Jurkat, Clone E6-1 (cell line): ENCODE measurements around the gene TRIP11.

Source experiments
- DNase-seq: peaks from one replicate; pipeline ENCODE4 v3.0.0-alpha.2; 2011; ENCODE audit warnings: low read depth, low spot score
- H3K4me3 ChIP-seq: 2 replicates; pipeline ENCODE4 v1.5.1; 2011; ENCODE audit warnings: mild to moderate bottlenecking, low read length, control low read depth, moderate library complexity

Gene TRIP11

DNA sequence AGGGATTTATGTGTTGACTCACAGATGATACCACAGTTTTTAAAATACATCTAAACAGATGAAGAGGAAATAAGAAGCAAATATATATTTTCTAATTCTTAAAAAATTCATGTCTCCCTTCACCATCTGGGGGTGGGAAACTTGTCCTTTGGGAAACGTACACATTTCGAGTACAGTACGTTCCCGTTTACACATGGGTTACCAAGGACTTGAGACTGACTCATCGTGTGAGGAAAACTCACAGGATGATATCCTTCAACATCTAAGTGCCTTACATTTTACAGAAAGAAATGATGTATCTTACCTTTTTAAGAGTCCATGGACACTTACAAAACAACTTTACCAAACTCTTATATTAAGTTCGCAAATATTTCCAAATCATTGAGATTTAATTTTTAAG is 76.4 kb downstream of the TRIP11 start:
- no peak for DNase-seq

DNA sequence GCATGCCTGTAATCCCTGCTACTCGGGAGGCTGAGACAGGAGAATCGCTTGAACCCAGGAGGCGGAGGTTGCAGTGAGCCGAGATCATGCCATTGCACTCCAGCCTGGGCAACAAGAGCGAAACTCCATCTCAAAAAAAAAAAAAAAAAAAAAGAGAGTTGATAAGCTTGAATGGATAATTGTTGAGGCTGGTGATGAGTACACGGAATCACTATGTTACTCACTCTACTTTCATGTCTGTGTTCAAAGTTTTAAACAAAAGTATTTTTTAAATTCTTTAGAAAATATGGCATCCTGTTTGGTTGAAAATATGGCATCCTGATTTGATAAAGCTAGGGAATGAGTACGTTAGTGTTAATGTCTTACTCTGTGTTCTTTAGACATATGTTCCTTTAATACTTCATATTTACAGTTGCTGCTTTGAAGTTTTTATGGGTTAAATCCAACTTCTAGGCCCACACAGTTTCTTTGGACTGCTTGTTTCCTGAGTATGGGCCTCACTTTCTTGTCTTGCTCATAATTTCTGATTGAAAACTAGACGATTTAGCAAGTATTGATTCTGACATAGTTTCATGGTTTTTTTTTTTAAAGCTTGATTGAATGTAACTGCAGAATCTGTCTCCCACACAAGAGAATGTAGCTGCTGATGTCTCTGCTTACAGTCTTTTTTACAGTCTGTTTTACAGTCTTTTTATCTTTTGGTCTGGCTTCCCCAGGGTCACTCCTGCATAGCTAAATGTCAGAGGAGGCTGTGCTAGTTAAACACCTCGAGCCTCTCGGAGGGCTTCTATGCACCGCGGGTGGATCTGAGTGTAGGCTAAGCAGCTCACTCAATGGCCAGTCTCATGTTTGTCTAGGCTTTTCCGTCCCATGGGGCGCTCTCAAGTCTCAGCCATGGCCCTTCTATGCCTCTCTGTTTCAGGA is 78.3 kb downstream of the TRIP11 start:
- H3K4me3 ChIP-seq: no peak overlapping the region
- no peak for DNase-seq

More for the DNA sequence above, 76.4 kb downstream of the TRIP11 start:
- H3K4me3 ChIP-seq: no peak overlapping the region

DNA sequence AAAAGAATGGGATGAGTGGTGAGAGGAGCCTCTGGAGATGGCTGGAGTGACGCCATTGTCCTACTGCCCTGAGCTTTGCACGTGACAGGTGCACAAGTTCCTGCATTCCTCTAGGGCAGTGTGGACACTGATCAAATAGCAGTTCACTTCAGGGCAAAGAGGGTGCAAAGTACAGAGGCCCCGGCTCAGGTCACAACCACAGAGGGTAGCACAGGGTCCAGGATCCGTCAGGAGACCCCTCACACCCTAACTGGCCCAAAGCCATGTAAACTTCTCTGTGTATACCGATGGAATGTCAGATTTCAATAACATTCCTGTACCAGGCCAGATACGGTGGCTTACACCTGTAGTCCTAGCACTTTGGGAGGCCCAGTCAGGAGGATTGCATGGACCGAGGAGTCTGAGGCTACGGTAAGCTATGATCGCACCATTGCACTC is 82.0 kb downstream of the TRIP11 start:
- H3K4me3 ChIP-seq: no peak overlapping the region
- DNase-seq: no peak

DNA sequence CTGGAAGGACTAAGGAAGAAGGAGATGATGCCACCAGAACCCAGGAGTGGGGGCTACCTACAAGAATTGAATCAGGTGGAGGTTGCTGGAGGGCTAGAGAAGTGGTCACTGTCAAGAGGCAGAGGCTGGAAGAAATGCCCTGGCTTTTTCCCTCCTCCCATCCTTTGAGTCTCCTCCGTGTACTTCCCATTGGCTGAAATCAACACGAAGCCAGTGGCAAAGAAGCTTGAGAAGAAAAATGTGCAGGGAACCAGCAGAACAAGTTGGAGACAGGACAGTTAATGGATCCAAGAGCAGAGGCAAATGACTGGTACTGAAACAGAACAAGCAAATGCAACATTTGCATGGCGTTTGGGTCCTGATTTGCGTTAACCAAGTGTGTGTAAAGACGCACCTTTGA is 83.2 kb downstream of the TRIP11 start:
- no peak overlapping the region for H3K4me3 ChIP-seq
- DNase-seq: no peak

DNA sequence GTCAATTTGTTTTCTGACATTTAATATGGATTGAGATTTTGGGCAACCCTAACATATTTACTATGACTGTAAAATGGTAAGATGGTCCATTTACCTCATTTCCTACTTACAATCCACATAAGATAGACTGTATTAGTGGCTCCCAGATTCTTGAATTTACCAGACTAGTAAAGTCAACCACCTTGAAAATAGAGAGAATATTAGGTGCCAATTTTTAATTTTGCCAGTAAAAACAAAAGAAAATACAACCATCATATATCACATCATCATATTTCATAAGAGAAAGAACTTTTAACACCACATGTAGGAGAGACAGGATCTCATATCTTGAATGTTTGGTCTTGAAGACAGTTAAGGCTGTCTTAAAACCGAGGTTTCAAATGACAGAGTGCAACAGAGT is 84.7 kb downstream of the TRIP11 start:
- no peak for DNase-seq
- no peak overlapping the region for H3K4me3 ChIP-seq

DNA sequence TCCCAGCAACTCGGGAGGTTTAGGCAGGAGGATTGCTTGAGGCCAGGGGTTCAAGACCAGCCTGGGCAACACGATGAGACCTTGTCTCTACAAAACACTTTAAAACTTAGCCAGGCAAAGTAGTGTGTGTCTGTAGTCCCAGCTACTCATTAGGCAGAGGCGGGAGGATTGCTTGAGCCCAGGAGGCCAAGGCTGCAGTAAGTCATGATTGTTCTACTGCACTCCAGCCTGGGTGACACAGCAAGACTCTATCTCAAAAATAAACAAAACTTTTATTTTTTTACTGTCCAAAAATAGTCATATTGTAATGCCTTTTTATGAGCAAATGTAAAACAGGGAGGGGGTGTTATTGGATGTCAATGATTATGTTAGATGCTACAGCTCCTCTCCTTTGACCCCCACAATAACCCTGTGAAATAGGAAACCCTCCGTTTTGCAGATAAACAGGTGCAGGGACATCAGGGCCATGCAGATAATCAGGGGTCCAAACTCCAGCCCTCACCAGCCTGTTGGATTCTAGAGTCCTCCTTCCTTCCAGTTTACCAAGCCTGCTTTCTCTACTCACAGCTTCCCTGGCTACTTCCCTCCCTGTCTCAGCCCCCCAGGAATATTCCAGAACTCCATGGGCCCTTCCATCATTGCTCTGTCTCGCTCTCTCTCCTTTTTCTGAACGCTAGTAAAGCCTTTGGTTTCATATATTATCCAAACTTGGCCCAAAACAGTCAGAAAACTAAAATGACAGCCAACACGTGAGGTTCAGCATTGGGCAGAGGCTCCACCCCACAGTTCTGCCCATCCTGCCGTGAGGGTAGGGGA is 86.5 kb downstream of the TRIP11 start:
- DNase-seq: no peak
- H3K4me3 ChIP-seq: no peak overlapping the region

DNA sequence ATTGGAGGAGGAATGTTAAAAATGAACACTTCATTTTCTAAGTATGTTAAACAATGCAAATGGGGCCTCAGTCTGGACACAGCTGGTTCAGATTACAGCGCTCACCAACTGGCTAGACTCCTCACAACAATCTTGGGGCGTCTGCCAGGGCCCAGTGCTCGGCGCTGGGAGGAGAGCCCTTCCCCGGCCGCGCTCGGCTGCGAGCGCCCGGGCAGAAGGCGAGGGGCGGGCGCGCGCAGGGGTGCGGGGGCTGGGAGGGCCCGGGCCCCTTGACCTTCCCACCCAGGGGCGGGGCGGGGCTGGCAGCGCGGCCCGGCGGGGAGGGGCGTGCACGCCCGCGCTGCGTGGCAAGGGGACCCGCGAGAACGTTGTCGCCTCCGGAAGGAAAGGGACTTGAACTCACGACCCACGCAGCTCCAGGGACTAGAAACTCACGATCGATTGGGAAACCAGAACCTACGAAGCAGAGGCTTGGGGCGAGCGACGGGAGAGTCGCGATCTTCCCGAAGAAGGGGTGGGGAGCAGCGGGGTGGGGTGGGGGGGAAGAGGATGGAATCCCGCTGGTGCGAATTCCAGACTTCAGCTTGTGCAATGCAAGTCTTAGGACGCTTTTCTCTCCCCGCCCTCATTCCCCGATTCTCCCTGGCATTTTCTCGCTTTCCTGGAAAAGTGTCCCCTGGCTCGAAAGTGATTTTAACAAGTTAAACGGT is 92.2 kb downstream of the TRIP11 start, which contains the start of gene FBLN5:
FBLN5 (minus strand) TSS at position 220 of the 710 bp plus-strand sequence. CDS start 465 bp downstream, outside the sequence.
- DNase-seq: no peak
- no peak within 1 kb of the TSS for H3K4me3 ChIP-seq

DNA sequence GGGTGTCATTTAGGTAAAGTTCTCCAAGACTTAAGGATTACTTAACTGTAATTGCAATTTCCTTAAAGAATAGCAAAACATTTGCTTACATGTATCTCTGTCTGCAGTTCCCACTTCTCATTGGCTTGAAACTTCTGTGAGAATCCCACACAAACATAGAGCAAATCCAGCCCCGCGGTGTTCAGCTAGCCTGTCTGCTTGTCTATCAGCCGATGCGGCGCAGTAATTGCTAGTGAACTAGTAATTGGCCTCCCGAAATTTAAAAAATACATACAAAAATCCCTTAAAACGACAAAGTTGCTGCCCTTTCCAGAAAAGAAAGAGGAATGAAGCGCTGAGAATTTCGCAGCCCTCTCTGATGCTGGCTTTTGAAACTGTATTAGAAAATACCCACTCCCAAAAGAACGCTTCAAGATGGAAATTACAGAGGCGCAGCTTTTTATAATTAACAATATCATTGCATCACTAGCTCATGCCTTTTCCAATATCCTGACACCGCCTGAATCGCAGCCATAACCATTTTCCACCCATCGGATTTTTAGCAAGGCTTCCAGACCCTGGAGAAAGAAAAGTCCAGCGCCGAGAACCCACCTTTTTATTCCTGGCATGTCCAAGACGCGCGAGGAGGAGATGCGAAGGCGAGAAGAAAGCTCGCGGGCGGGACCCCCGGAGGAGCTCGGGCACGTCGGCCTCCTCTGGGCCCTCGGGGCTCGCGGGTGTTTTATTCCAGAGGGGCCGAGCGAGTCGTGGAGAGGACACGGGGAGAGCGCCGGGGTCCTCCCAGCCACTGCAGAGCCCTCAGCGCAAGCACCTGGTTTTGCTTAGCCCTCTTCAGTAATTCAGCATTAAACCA is 93.0 kb downstream of the TRIP11 start:
- no peak for DNase-seq
- H3K4me3 ChIP-seq: no peak overlapping the region

DNA sequence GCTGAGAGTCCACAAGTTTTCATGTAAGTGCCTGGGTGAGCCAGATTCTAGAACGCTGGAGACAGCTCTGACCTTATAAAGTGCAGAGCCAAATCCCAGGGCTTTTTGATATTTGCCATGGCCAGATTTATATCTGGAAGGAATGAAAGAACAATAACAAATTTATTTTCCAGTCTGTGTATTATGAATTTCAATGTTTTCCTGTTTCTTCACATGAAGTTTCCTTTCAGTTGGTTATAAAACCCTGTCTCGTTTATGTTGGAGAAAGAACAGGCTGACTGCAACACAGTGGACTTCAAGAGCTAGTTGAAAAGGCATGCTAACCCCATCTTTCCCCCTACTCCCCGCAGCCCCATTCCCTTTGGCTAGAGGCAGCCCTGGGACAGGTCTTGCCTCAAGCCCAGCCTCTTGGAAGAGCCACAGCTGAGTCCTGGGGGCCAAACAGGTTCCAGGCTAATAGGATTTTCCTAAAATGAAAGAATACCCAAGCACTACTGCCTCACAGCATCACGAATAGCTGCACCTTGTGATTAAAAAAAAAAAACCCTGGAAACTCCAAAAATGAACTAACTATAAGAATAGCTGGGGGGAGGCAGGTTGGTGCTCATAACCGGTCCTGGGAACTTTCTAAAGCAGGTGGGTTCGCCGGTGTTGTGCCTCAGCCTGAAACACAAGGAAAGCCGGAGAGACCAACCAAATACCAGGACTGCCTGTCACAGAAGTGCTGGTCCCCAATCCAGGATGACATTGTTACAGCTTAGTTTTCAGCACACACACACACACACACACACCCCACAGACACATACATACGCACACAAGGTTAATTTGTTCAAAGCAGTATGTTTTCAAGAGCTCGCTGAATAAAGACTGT is 93.9 kb downstream of the TRIP11 start:
- no peak for DNase-seq
- no peak overlapping the region for H3K4me3 ChIP-seq

DNA sequence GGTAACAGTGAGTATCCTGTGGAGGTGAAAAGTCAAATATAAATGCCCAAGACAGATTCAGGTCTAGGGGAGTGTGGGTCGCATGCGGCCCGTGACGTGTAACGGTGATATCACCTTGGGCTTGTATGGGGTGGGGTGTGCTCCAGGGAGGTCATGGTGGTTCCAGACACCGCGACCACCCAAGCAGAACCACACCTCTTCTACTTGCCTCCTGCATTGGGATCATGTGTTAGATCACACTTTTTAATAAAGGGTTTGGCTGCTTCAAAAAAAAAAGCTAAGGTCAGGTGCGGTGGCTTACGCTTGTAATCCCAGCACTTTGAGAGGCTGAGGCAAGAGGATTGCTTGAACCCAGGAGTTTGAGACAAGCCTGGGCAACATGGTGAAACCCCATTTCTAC is 96.9 kb downstream of the TRIP11 start:
- DNase-seq: no peak
- no peak overlapping the region for H3K4me3 ChIP-seq

DNA sequence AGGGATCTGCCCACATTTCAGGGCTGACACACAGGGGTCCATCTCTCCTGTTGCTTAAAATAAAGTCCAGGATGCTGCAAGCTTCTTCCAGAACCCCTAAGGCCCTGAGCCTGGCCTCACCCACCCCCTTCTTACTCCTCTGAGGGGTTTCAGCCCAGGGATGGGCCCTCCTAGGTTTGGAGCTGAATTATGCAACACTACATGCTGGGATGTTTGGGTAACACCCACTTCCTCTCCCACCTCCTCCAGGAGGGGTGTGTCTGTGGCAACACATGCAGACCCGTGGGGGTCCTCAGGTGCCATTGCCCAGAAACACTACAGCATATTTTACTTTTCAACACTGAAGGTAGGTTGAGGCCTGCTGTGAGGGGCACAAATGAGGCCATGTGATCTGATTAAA is 97.7 kb downstream of the TRIP11 start:
- no peak for DNase-seq
- H3K4me3 ChIP-seq: no peak overlapping the region

DNA sequence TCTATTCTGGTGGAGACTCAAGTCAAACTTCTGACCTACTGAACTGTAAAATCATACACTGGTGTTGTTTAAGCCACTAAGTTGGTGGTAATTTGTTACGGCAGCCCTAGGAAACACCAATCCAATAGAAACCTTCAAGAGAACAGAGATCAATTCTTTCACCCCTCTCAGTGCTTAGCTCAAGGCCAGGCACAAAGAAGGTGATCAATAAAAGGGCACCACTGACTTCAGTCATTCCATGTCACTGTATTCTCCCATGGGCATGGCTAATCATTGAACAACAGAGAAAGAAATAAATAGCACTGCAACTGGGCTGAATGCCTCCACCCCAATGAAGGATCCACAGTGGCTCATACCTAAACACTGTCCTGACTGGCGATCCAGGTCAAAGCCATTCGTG is 99.7 kb downstream of the TRIP11 start:
- no peak for DNase-seq
- no peak overlapping the region for H3K4me3 ChIP-seq

DNA sequence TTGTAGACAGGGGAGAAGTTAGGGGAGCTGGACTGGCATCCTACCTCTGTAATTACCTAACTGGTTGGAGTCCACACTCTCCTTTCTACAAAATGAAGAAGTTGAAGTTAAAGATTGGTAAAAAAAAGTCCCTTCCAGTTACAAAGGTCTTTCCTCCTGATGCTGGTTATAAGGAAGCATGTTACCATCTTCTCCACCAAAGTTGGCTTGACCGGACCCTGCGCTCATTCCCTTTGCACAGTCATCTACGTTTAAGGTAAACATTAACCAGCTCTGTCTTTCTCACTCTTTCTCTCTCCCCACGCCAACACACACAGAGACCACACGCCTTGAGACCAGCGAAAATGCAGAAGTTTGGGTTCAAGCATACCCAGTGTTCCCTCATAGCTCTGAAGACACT is 104.3 kb downstream of the TRIP11 start:
- no peak for DNase-seq
- no peak overlapping the region for H3K4me3 ChIP-seq

DNA sequence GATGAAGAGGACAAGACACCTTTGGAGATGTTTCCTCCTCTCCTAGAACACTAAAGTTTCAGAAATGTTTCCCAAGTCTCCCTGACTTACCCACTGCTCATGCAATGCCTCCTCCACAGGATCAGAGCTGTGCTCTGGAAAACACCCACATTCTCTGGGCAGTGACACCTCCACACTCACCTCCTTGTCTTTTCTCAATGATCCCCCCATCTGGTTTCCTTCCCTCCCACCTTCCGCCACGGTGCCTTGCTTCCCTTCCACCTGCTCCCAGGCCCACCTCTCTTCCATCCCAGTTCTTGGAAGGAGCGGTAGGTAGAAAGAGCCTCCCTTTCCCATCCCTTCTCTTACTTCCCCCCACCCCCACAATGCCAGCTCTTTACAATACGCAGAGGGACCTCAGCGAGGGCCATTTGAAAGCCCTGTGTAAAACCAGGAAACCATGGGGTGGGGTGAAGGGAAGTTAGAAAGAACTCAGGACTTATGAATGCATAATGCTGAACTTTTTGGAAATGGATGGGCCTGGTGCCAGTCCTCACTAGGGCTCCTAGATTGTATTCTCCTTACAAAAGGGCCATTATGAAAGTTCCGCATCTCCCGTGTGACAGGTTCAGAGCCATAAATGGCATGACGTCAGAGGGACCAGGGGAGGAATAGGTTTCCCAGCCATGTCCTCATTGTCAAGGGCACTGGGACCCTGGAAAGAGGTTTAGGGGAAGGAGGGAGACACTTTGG is 105.1 kb downstream of the TRIP11 start:
- no peak overlapping the region for H3K4me3 ChIP-seq
- DNase-seq: no peak

DNA sequence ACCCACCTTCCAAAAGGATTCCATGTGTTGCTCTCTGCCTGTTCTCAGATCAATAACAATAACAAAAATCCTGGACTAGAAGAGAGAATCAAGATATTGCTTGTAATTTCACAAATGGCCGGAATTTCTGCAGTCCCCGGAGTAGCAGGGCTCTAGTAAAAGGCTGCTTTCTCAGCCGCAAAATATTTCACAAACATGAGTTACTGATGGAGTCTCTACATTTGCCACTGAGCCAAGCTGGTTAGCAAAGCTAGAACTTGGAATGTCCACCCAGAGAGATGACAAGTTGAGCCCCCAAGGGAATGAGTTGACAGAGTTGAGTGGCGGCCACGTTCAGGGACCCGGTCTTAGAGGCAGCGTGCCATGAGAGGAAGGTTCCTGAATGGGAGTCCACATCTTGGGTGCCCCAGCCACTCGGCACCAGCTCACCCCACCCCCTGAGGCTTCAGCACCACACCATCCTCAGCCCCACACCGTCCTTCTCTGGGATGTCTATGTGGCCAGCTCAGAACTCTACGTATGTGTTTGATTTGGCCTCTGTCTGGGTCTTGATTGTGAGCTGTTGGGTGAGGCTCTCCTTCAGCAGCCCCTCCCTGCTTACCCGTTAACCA is 108.3 kb downstream of the TRIP11 start:
- no peak overlapping the region for H3K4me3 ChIP-seq
- DNase-seq: no peak

DNA sequence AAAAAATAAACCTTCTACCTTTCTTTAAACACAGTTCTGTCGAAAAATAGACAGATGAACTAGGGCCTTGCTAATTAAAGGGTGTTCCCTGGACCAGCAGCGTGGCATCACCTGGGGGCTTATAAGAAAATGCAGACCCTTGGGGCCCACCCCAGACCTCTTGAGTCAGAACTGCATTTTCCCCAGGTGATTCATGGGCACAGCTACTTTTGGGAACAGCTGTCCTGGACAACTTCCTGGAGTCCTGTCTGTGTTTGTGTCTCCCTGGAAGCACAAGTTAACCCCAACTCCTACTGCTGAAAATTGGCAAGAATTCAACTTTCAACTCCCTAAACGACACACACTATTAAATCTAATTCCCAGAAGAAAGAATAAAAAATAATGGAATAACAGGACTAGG is 110.2 kb downstream of the TRIP11 start:
- H3K4me3 ChIP-seq: no peak overlapping the region
- no peak for DNase-seq

DNA sequence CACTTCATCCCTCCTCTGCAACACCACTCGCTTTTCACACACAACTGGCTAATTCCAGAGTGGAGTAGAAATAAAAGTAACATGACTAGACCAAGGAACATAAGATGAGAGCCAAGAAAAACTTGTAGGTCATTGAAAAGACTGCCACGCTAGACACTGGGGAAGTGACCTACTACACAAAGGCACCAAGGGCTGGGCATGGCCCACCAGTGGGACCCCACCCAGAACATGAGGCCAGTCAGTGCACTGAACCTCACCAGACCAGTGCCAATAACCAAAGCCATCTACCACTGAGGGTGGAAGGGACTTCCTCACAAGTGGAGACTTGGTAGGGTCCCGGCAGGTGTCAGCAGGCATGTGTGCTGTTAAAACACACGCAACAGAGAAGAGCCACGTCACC is 112.1 kb downstream of the TRIP11 start:
- no peak for DNase-seq
- no peak overlapping the region for H3K4me3 ChIP-seq
